GM19395 (cell line): Measurements from ENCODE around the gene COL4A2.
"Not testable (repeated sequence)": the region's sequence is repeated elsewhere in the genome, so short reads cannot be mapped to it uniquely, and the experiment has no call there.

Experiments used
- ATAC-seq: cut with Tn5 transposase; IDR thresholded peaks from one replicate; pipeline ENCODE4 v1.9.1; 2021; ENCODE audit warnings: mild to moderate bottlenecking, moderate library complexity; ENCODE audit not compliant: unreplicated experiment

The COL4A2 gene

DNA sequence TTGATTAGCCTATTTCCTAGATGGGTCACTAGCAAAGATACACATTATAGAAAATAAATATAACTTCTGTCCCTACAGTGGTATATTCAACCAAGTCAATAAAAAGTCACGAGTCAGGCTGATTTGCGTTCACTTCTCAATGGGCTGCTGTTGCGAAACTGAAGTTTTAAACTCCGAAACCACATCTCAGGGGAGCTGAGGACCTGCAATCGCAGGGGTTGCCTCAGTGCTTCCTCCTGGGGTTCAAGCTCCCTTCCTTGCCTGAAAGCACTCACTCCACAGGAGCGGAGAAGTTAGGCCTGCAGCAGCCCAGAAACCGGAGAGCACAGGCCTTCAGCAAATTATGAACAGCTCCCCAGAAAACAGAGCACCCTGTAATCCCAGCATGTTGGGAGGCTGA lies 214.9 kb downstream of the COL4A2 start:
- ATAC-seq, result peak; percentile 48

DNA sequence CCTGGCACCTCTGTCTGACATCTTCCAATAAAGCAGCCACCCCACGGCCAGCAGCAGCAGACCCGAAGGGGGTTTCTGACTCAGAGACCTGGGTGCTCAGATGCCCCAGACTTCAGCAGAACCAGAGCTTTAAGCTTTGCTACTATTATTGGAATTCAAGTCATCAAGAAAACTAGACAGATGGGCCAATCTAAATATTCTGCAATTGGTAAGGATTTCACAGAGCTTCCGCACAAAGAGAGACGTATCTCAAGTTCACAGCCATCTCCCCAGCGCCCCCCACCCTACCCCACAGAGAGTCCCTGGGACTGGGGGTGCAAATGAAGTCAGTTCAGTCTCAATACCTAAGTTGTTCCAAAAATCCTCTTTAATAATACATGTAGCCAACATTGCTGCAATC lies 215.6 kb downstream of the COL4A2 start:
- ATAC-seq, result no peak

- ATAC-seq, result no peak
Measured at GRCh38 chr13:110523180-110523579, 216.1 kb downstream of the COL4A2 start.

- no peak for ATAC-seq
Measured at GRCh38 chr13:110523838-110524540, 216.9 kb downstream of the COL4A2 start.

DNA sequence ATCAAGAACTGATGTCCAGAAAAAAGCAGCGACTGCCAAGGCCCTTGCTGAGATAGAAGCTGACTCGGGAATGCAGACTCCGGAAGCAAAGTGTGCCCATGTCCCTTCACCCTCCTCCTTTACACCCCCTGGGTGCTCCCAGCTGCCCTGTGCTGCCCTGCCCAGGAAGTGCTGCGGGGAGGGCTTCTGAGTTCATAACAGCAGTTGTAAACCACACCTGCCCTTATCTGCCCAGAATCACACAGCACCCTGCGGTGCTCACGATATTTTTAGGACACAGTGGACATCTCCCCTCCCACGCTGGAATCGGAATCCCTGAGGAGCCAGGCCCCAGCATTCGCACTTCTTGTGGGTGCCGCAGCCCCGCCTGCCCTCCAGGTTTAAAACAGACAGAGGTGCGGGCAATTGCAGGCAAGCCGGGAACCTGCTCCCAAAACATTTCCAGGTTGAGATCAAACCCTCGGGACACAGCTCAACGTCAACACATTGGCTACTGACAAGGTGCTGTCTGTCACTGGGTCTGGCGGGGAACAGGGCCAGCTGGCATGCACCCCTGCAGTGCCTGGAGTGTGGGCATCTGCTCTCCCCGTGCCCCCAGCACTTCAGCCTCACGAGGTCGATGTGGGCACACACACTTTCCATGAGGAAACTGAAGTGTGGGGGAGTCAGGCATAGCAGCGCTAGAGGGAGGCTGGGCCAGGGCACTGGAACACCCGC lies 217.6 kb downstream of the COL4A2 start:
- no peak for ATAC-seq

- peak; percentile 85 for ATAC-seq
Measured at GRCh38 chr13:110525328-110526319, 218.5 kb downstream of the COL4A2 start.

GRCh38 chr13:110528371-110528770 lies 221.3 kb downstream of the COL4A2 start:
- ATAC-seq, result no peak

DNA sequence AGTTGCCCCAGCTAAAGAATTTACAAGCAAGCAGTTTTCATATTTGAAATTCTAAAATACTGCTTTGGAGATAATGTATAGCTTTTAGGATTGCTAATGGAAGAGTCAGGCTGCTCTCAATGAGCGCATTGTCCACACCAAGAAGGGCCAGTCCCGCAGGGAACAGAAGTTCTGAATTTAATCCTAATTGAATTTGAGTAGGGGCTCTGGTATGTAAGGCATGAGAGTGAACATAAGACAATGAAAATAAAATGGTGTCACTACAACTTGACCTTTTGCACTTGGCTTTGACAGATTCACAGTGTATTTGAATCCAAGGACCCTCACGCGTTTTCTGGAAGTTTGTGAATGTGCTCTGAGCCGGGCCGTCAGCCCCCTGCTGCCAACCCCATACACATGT lies 221.8 kb downstream of the COL4A2 start:
- no peak for ATAC-seq

- ATAC-seq, result no peak
Measured at GRCh38 chr13:110529522-110530311, 222.6 kb downstream of the COL4A2 start.

GRCh38 chr13:110531100-110531499 lies 224.0 kb downstream of the COL4A2 start:
- no peak for ATAC-seq

- ATAC-seq, result no peak
Measured at GRCh38 chr13:110531671-110532083, 224.6 kb downstream of the COL4A2 start.

- not testable (repeated sequence) for ATAC-seq
Measured at GRCh38 chr13:110532258-110532657, 225.2 kb downstream of the COL4A2 start.

DNA sequence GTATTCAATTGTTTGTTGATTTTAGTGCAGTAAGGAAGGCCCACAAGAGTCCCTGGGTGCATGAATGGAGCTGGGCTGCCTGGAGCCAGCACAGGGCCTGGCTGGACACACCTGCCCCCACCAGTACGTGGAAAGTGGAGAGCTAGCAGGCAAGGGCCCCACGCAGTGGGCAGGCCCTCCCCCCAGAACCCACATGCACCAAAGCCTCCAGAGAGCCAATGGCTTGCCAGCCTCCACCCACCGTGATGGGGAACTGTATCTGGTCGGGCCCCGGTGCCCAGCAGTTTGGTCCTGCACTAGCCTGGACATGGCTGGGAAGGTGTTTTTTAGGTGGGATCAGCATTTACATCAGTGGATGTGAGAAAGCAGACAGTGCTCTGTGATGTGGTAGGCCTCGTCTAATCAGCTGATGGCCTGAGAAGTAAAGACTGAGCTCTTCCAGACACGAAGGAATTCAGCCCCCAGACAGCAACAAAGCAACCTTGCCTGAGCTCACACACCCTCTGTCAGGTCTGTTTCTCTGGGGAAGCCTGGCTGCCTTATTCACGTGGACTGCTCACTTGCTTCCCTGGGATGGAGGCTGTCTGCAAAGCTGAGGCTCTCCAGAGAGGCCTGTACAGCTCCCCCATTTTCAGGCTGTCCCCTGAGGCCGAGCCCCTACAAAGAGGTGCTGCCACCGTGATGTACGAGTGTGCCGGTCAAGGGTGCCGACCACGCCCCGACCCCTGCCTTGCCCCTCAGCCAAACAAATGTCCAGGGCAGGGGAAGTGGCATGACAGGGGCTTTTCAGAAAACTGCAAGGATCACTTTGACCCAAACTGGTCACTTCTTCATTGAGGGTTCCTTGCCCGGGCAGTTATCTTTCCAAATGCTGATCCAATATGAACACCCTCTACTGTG lies 226.9 kb downstream of the COL4A2 start:
- no peak for ATAC-seq

DNA sequence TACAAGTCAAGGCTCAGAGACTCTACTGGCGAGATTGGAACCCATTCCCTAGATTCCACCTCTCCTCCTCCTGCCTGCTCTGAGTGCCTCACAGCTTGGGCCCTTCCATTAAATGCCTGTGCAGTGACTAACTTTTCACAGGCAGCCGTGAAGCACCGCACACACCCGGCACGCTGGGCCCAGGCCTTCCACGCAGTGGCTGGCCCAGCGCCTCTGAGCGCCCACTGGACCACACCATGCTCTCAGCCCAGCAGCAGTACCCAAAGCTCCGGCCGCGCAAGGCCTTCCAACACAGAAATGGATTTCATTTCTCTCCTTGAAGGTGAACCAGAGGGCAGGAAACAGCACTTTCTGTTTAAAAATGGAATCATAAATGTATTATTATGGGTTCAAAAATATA lies 228.4 kb downstream of the COL4A2 start:
- ATAC-seq, result no peak

GRCh38 chr13:110536006-110536693 lies 229.1 kb downstream of the COL4A2 start:
- peak; percentile 46 for ATAC-seq

- peak; percentile 65 for ATAC-seq
Measured at GRCh38 chr13:110538632-110539031, 231.5 kb downstream of the COL4A2 start.

GRCh38 chr13:110539894-110540293 lies 232.8 kb downstream of the COL4A2 start:
- ATAC-seq, result no peak

- no peak for ATAC-seq
Measured at GRCh38 chr13:110540871-110541525, 233.9 kb downstream of the COL4A2 start.
